MCF 10A (cell line): ENCODE measurements around the gene RPTOR. TPM values are rescaled to one million over a fixed set of nuclear protein-coding genes. Genes with fewer than 3 reads are reported as not detected.

Source experiments
- BruUV-seq: library from RNA; stranded (reverse); fragments of 400-500 nt; replicated peaks from 2 replicates; lab custom pipeline; 2021; lab: Mats Ljungman, UMichigan
- CTCF ChIA-PET: fragments of 300-600 bp; sonication (Branson Sonifier 250); formaldehyde crosslinking; extraction: SDS; loops from one replicate; lab custom pipeline; 2021; ENCODE audit warnings: antibody characterized with exemption, inconsistent platforms; lab: Yijun Ruan, JAX
- POLR2A ChIA-PET: fragments of 300-600, 350-650 bp; sonication (Branson Sonifier 250); formaldehyde crosslinking; extraction: SDS; loops from one replicate; lab custom pipeline; 2020; ENCODE audit warnings: antibody characterized with exemption, inconsistent platforms; lab: Yijun Ruan, JAX
- DNase-seq: peaks from one replicate; pipeline ENCODE4 v3.0.0-alpha.2; 2018; ENCODE audit not compliant: unreplicated experiment
- H3K27ac Mint-ChIP-seq: one replicate; pipeline ENCODE4 v1.8.0; 2022; ENCODE audit warnings: mild to moderate bottlenecking, low read depth, mixed read lengths; ENCODE audit not compliant: unreplicated experiment
- H3K27me3 Mint-ChIP-seq: one replicate; pipeline ENCODE4 v1.8.0; 2022; ENCODE audit warnings: mixed read lengths; ENCODE audit not compliant: insufficient read depth, unreplicated experiment
- H3K36me3 Mint-ChIP-seq: one replicate; pipeline ENCODE4 v1.8.0; 2022; ENCODE audit warnings: mild to moderate bottlenecking, moderate library complexity, mixed read lengths; ENCODE audit not compliant: insufficient read depth, unreplicated experiment
- H3K4me1 Mint-ChIP-seq: one replicate; pipeline ENCODE4 v1.8.0; 2022; ENCODE audit warnings: mixed read lengths; ENCODE audit not compliant: insufficient read depth, unreplicated experiment
- H3K4me3 Mint-ChIP-seq: one replicate; pipeline ENCODE4 v1.8.0; 2022; ENCODE audit warnings: mild to moderate bottlenecking, moderate library complexity, mixed read lengths; ENCODE audit not compliant: unreplicated experiment
- H3K9me3 Mint-ChIP-seq: one replicate; pipeline ENCODE4 v1.8.0; 2022; ENCODE audit warnings: mixed read lengths; ENCODE audit not compliant: unreplicated experiment
- intact Hi-C: fragments of 100-400 bp; cut with micrococcal nuclease; formaldehyde crosslinking; loops from 2 replicates; pipeline ENCODE4 v1.14.1; 2022
- total RNA-seq: library from RNA; stranded (reverse); gene quantifications from 2 replicates; pipeline ENCODE4 v1.2.3, GENCODE V29; 2022
- TF ChIP-seq, protein P1 (sequence below): fragments of 200-600 bp; IDR thresholded peaks from one replicate; pipeline ENCODE4 v1.8.0; 2022; ENCODE audit warnings: antibody characterized with exemption, mild to moderate bottlenecking; ENCODE audit not compliant: unreplicated experiment

RPTOR gene
- total RNA-seq, 1 experiment from 2014 or later = 41.3 TPM

DNA sequence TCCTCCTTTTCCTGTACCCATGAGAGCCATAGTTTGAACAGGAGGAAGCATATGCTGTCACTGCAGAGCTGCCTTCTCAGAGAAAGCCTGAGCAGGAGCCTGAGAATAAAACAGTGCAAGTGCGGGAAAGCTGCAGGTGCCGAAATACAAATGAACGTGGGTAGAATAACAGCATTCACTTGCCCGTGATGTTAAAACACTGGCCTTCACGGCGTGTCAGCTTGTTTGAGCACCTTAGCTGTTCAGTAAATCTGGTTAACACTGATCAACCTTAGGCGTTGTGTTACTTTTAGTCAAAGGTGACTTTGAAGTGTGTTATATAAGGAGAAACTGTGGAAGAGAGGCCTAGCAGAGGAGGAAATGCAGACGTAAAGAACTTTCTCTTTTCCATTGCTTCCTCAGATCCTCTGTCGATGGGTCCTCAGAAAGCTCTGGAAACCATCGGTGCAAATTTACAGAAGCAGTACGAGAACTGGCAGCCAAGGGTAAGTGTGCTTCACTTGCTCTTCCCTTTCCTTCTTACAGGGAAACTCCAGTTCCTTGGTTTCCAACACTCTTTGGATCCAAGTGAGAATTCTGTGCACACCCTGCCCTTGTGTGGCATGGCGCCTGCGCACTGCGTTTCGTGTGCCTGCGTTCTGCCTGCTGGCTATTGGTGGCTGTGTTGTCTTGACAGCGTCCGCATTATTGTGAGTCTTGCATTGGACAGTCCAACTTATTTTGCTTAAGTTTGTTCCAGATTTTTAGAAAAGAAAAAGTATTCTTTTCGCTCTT is 98.9 kb downstream of the RPTOR start:
- Mint-ChIP-seq H3K27ac (no peak overlapping the region), H3K9me3 (no peaks in the 10 kb centered on the region), H3K36me3 (peaks cover 8% of the 10 kb centered on the region), H3K4me3 (no peak overlapping the region), H3K27me3 (no peaks in the 10 kb centered on the region), H3K4me1 (peaks cover 15% of the 10 kb centered on the region)
- ChIA-PET CTCF (interaction anchor here (0.6 kb wide), 1 partner anchor 989 kb away, joined by 3 read pairs; no protein-coding TSS in a partner anchor), POLR2A (interaction anchor here (1.0 kb wide), 1 partner anchor 14 kb away, joined by 7 read pairs; no protein-coding TSS in a partner anchor)
- intact Hi-C loops = no loop called here
- TF ChIP-seq, protein P1, sequence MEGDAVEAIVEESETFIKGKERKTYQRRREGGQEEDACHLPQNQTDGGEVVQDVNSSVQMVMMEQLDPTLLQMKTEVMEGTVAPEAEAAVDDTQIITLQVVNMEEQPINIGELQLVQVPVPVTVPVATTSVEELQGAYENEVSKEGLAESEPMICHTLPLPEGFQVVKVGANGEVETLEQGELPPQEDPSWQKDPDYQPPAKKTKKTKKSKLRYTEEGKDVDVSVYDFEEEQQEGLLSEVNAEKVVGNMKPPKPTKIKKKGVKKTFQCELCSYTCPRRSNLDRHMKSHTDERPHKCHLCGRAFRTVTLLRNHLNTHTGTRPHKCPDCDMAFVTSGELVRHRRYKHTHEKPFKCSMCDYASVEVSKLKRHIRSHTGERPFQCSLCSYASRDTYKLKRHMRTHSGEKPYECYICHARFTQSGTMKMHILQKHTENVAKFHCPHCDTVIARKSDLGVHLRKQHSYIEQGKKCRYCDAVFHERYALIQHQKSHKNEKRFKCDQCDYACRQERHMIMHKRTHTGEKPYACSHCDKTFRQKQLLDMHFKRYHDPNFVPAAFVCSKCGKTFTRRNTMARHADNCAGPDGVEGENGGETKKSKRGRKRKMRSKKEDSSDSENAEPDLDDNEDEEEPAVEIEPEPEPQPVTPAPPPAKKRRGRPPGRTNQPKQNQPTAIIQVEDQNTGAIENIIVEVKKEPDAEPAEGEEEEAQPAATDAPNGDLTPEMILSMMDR = no peak
- DNase-seq = no peak
- BruUV-seq = no TSS peak

DNA sequence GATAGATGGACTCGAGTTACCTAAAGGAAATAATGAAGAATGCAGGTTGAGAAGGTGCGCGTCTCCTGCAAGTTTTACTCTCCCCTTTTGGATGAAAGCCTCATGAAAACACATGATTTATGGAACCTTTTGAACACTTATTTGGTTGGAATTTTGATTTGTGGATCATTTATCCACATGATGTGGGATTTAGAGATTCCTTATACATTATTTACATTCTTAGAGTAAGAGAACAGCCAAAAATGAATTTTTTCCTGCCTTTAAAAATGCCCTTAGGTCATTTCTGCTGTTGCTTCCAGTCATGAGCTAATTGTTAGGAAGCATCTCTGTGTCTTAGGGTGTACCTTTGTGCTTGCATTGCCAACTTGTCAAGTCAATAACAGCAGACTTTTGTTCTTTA is 99.9 kb downstream of the RPTOR start:
- H3K4me3 Mint-ChIP-seq = no peak overlapping the region
- ChIA-PET POLR2A (no interaction called here), CTCF (interaction anchor here (0.6 kb wide), 1 partner anchor 988 kb away, joined by 3 read pairs; no protein-coding TSS in a partner anchor)
- H3K4me1 Mint-ChIP-seq = peaks cover 25% of the 10 kb centered on the region
- intact Hi-C loops = no loop called here
- no peaks in the 10 kb centered on the region for H3K9me3 Mint-ChIP-seq
- no peak overlapping the region for H3K27ac Mint-ChIP-seq
- DNase-seq = no peak
- peaks cover 18% of the 10 kb centered on the region for H3K36me3 Mint-ChIP-seq
- BruUV-seq = no TSS peak
- TF ChIP-seq, protein P1 = no peak
- H3K27me3 Mint-ChIP-seq = no peaks in the 10 kb centered on the region

DNA sequence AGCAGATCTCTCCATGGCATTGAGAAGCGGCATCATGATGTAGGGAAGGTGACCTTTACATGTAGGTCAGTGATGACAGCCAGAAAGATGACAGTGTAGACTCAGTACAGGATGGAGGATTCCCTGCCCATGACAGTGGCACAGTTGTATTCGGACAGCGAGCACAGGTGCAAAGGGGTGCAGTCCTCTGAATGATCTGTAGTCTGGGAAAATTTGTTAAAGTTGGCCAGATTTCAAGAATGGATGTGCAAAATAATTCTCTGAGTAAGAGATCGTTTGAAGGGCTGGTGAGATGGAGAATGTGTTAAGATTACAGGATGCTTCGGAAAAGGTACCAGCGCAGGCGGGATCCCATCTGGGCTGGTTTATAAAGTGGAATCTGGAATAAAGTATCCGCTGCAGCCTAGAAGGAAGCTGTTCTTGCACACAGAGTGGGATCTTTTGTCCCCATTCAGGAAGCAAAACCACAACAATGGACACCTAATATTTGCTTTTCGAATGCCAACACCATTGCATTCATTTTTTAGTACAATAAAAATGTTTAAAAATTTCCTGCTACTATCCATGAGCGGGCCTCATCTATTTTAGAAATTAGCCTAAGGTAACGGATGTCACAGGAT is 101.2 kb downstream of the RPTOR start:
- no TSS peak for BruUV-seq
- DNase-seq = no peak
- H3K27ac Mint-ChIP-seq = no peak overlapping the region
- intact Hi-C loops = no loop called here
- ChIA-PET CTCF (no interaction called here), POLR2A (no interaction called here)
- no peaks in the 10 kb centered on the region for H3K27me3 Mint-ChIP-seq
- H3K36me3 Mint-ChIP-seq = peaks cover 28% of the 10 kb centered on the region
- no peak overlapping the region for H3K4me3 Mint-ChIP-seq
- peaks cover 38% of the 10 kb centered on the region for H3K4me1 Mint-ChIP-seq
- no peaks in the 10 kb centered on the region for H3K9me3 Mint-ChIP-seq
- TF ChIP-seq, protein P1 = no peak

DNA sequence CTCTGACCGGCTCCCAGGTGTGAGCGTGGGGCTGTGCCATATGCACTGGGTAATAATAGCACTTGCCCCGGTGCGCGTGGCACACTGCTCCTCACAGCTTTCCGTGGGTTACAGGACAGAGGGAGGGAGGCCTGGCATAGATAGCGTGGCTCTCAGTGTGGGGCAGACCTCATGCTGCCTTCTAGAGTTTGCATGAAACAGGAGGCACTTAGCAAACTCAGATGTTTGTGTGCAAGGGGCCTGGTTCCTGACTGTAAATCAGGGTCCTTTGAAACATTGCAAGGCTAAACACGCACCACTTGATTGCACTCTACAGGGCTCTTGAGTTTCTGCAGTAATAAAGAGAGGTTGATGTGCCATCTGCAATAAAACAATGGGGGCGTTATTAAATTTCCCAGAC is 101.7 kb downstream of the RPTOR start:
- intact Hi-C loops = no loop called here
- no peak overlapping the region for H3K4me3 Mint-ChIP-seq
- peaks cover 28% of the 10 kb centered on the region for H3K36me3 Mint-ChIP-seq
- no peak overlapping the region for H3K27ac Mint-ChIP-seq
- no peaks in the 10 kb centered on the region for H3K9me3 Mint-ChIP-seq
- no peaks in the 10 kb centered on the region for H3K27me3 Mint-ChIP-seq
- TF ChIP-seq, protein P1 = no peak
- ChIA-PET POLR2A (no interaction called here), CTCF (no interaction called here)
- H3K4me1 Mint-ChIP-seq = peaks cover 40% of the 10 kb centered on the region
- no peak for DNase-seq
- BruUV-seq = no TSS peak
